PC-9 (cell line): ENCODE results near the gene SF3A2.

Experiments
- CTCF ChIP-seq: fragments of 200-600 bp; sonication (generic); conservative IDR thresholded peaks from 2 replicates; pipeline ENCODE4 v1.6.1; 2017; ENCODE audit warnings: mixed run types, antibody characterized with exemption, mild to moderate bottlenecking, moderate library complexity
- EZH2 ChIP-seq: fragments of 200-600 bp; sonication (generic); IDR thresholded peaks from 2 replicates; pipeline ENCODE4 v1.8.0; 2017; ENCODE audit warnings: antibody characterized with exemption, low read depth

GRCh38 chr19:2212861-2213711 is 23.5 kb upstream of the SF3A2 start:
- TF ChIP-seq CTCF (no peak), EZH2 (no peak)
